Measurements from ENCODE around the gene TOLLIP.

- TF ChIP-seq, protein P1, sequence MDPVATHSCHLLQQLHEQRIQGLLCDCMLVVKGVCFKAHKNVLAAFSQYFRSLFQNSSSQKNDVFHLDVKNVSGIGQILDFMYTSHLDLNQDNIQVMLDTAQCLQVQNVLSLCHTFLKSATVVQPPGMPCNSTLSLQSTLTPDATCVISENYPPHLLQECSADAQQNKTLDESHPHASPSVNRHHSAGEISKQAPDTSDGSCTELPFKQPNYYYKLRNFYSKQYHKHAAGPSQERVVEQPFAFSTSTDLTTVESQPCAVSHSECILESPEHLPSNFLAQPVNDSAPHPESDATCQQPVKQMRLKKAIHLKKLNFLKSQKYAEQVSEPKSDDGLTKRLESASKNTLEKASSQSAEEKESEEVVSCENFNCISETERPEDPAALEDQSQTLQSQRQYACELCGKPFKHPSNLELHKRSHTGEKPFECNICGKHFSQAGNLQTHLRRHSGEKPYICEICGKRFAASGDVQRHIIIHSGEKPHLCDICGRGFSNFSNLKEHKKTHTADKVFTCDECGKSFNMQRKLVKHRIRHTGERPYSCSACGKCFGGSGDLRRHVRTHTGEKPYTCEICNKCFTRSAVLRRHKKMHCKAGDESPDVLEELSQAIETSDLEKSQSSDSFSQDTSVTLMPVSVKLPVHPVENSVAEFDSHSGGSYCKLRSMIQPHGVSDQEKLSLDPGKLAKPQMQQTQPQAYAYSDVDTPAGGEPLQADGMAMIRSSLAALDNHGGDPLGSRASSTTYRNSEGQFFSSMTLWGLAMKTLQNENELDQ (tag by site-specific recombination; IDR thresholded peaks at IDR 0.05; ENCODE audit: low read depth): no peak
- TF ChIP-seq CTCF (tag by site-specific recombination; IDR thresholded peaks at IDR 0.05): no peak
These were observed 8.6 kb upstream of the TOLLIP start for GRCh38 chr11:1317993-1318392.

Data from HEK293 (cell line).